ENCODE data around the gene TMEM91.
A peak's percentile ranks its signal among the peaks of the same experiment; 100 is the strongest.
"Not testable (repeated sequence)": the region's sequence is repeated elsewhere in the genome, so short reads cannot be mapped to it uniquely, and the experiment has no call there.

Gene TMEM91

DNA sequence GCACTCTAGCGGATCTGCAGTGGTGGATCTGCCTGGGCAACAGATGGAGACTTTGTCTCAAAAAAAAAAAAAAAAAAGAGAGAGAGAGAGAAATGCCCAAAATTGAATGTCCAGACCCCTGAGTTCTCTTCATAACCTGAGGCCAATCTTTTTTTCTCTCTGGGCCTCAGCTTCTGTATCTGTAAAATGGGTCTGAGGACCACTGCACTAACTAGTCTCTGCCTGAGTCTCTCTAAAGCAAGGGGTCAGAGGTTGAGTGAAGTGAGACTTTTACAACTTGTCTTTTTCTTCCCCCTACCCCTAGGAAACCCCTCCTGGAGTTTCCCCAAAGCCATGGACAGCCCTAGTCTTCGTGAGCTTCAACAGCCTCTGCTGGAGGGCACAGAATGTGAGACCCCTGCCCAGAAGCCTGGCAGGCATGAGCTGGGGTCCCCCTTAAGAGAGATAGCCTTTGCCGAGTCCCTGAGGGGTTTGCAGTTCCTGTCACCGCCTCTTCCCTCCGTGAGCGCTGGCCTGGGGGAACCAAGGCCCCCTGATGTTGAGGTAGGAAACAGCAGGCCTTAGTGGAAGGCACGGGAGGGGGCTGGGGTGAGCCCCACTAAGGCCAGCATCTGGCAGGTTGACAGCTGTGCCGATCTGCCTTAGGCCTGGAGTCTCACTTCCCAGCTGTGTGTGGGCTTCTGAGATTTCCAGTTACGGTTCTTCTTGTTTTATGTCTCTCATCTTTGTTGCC lies 1.8 kb downstream of the TMEM91 start:
- no peak for DNase-seq (ENCODE audit: low read depth in 2 of 2)

DNA sequence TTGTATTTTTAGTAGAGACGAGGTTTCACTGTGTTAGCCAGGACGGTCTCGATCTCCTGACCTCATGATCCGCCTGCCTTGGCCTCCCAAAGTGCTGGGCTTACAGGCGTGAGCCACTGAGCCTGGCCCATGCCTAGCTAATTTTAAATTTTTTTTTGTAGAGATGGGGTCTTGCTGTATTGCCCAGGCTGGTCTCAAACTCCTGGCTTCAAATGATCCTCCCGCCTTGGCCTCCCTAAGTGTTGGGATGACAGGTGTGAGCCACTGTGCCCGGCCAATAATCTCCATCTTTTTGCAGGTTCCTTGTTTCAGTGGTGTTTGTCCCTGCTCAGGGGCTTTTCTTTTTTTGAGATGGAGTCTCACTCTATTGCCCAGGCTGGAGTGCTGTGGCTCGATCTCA lies 5.2 kb downstream of the TMEM91 start:
- not testable (repeated sequence) for DNase-seq (ENCODE audit: low read depth in 2 of 2)

DNA sequence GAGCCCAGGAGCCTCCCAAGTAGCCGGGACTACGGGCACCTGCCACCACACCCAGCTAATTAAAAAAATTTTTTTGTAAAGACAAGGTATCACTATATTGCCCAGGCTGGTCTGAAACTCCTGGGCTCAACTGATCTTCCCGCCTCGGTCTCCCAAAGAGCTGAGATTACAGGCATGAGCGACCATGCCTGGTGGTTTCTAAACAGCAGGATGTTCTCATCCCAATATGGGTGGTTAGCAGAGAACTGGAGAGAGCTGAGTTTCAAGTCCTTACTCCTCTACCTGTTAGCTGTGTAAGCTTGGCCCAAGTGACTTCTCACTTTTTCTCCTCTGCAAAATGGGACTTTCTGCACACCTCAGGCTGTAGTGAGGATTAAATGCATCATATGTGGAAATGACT lies 8.0 kb downstream of the TMEM91 start:
- no peak for DNase-seq (ENCODE audit: low read depth in 2 of 2)

DNA sequence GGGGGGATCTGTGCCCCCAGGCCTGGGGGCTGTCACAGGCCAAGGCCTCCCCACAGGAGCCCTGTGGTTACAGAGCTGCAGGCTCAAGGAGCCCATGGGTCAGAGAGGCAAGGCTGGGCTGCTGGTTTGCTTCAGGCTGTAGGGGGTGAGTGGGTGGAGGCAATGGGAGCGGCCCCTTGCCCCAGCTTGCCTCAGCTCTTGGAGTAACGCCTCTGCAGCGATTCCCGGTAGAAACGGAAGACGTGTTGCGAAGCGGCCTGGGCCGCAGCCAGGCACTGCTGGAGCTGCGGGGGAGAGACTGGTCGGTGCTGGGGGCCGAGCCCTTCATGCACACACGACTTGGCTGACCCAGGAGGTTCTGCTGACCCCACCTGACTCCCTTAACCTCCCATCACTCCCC lies 10.1 kb downstream of the TMEM91 start:
- no peak for DNase-seq (ENCODE audit: low read depth in 2 of 2)

DNA sequence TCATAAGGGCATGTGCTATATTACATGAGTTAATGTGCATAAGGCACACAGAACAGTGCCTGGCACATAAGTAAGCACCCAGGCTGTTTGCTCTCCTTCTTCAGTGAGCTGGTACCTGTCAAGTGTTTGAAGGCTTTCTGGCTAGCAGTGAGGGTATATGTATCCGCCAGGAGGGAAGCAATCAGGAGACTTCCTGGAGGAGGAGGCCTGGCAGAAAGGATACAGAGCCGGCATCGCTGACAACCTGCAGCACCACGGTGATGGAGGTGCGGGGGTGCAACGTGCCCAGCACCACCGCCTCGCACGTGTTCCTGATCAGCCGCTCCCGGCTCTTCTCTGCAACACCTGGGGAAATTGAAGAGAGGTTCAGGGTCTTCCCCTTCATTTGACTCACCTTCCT lies 15.3 kb downstream of the TMEM91 start:
- DNase-seq (ENCODE audit: low read depth in 2 of 2): no peak

DNA sequence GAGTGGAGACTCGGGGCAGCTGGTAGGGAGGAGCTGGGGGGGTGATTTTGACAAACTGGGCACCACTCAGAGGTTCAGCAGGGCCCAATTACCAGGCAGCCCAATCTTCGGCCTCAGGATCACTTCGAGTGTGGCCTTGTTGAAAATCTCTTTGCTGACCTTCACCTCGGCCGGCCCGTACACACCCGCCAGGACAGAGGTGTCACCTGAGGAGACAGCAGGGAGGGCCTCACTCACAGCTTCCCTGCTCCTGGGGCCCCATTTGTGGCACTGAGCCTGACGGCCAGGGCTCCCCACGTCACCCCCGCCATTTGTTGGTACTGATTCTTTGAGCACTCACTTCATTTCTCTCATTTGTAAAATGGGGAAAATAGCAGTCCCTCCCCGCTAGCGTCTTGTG lies 16.4 kb downstream of the TMEM91 start:
- DNase-seq (ENCODE audit: low read depth in 2 of 2): no peak

DNA sequence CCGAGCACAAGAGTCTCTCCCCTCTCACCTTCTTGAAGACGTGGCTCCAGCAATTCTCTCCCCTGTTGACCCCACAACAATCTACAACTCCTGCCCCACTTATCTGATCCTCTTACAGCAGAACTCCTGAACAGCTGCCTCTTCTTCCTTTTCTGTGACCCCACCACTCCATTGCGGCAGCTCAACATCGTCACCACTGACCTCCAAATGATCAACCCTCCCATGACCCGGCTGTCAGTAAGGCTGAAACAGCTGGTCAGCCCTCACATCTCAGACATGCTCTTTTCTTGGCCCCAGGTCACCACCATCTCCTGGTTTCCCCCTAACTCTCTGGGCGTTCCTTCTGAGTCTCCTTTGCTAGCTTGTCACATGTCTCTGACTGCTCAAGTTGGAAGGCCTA lies 19.0 kb downstream of the TMEM91 start:
- no peak for DNase-seq (ENCODE audit: low read depth in 2 of 2)

DNA sequence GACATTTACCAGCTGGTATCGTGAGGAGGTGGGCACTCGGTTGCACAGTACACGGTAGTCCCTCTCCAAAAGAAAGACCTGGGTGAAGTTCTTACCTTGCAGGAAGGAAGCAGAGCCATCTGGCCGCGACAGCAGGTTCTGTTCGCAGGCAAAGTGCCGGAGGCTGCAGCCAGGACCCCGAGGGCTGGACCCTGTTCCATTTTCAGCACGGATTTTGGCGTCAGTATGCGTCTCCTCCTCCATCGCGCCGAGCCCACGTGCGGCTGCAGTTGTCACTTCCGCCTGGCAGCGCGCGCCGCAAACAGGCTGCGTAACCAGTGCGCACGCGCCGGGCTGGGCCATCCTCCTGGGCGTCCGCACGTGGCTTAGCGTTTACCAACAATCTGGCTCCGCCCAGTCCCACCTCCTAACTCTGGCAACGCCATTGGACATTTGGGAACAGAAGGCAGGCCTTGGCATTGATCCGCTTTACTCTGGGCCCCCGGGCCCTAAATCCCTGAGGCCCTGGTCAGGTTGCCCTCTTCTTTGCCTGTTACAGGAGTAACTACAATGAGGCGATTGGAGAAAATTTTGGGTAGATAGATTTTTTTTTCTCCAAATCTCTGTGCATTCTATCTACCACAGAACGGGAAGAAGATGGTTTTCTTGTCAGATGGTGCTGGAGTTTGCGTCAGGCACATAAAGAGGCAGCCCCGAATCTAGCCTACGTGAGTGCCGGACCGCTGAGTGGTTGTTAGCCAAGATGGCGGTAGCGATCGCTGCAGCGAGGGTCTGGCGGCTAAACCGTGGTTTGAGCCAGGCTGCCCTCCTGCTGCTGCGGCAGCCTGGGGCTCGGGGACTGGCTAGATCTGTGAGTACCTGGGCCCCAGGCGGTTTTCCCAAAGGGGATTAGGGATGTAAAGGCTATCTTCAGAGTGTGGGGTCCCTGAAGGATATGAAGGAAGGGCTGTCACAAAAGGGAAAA lies 21.0 kb downstream of the TMEM91 start, which contains the start of the genes BCKDHA and EXOSC5:
TSS of gene BCKDHA (plus strand) at position 733 of the 964 bp plus-strand sequence. CDS start at position 743, 10 bp downstream.
TSS of gene EXOSC5 (minus strand) at position 274 of the 964 bp plus-strand sequence. CDS start at position 243, 31 bp downstream.
- DNase-seq (ENCODE audit: low read depth in 2 of 2): peak; percentile 95 to 99

DNA sequence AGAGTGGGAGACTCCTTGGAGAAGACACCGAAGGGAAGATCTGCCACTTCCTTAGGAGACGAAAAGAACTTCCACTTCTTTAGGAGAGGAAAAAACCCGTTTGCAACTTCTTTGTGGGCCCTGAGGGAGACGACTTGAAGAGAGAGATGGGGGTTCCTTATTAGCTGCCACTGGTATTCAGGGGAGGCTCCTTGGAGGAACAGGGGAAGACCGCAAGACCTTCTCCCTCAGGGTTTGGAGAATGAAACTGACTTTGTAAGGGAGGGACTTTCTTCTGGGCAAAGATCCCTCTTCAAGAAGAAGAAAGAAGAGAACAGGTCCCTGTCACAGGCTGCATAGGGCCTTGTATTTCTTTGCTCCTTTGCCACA lies 21.7 kb downstream of the TMEM91 start:
- no peak for DNase-seq (ENCODE audit: low read depth in 2 of 2)

DNA sequence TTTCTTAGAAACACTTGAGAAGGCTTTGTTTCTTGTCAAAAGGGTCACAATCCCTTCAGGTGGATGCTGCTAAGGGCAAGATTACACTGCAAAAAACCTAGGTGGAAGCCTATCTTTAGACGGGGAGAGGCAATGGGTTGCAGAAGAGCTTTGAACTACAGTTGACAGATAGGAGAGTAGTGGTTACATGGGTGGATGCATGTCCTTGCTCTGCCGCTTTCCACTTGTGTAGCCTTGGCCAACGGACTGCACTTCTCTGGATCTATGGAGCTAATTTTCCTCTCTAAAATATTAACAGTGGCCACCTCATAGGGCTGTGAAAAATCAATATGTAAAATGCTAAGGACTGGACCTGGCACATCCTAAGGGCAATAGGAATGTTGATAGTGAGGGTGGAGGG lies 22.3 kb downstream of the TMEM91 start:
- no peak for DNase-seq (ENCODE audit: low read depth in 2 of 2)

DNA sequence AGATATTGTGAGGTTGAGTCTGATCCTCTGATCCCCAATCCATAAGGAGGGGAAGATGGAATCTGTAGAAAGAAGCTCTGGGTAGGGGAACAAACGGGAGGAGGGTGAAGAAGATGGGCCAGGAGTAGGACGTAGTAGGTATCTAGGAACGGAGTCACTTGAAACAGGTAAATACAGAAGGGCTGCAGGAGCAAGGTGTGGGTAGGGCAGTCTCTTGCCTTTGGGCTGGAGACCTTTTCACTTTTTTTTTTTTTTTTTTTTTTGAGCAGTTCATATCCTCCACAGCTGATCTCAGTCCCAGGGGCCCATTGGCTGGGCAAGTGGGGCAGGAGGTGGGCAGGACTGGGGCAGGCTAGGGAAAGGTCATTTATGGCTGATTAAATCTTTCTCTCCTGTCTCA lies 22.8 kb downstream of the TMEM91 start:
- DNase-seq (ENCODE audit: low read depth in 2 of 2): no peak

DNA sequence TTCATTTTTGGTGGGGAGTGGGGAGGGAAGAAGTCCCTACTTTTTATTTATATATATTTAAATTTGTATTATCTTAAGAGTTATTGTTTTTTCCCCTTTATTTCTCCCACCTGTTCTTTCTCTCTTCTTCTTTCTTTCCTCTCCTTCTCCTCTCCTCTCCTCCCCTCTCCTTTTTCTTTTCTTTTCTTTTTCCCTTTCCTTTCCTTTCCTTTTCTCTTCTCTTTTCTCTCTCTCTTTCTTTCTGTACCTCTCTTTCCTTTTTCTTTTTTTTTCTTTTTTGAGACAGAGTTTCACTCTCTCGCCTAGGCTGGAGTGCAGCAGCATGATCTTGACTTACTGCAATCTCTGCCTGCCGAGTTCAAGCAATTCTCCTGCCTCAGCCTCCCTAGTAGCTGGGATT lies 23.2 kb downstream of the TMEM91 start:
- no peak for DNase-seq (ENCODE audit: low read depth in 2 of 2)

DNA sequence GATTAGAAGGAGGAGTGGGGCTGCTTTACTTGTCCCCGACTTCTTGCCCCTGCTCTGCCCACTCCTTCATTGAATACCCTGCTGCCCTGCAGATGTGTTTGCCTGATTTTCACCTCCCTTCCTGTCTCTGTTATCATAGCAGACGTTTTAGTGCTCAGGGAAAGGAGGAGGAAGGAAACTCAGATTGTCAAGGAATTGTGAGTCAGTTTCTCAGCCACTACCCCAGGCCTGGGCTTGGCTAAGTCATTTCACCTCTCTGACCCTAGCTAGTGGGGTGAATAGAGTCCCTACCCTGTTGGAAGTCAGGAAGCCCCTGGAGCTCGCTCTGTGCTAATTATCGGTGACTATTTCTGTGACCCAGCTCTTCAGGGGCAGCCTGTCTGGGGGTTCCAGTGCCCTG lies 25.1 kb downstream of the TMEM91 start:
- DNase-seq (ENCODE audit: low read depth in 2 of 2): no peak

DNA sequence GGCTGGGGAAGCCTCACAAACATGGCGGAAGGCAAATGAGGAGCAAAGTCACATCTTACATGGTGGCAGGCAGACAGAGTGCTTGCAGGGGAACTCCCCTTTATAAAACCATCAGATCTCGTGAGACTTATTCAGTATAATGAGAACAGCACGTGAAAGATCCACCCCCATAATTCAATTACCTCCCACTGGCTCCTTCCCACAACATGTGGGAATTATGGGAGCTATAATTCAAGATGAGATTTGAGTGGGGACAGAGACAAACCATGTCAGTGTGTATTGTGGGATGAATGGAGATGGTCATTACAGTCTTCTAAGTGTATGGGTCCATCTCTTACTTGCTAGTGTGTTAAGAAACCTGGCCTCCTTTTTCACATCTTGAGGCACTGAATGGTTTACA lies 25.7 kb downstream of the TMEM91 start:
- no peak for DNase-seq (ENCODE audit: low read depth in 2 of 2)

DNA sequence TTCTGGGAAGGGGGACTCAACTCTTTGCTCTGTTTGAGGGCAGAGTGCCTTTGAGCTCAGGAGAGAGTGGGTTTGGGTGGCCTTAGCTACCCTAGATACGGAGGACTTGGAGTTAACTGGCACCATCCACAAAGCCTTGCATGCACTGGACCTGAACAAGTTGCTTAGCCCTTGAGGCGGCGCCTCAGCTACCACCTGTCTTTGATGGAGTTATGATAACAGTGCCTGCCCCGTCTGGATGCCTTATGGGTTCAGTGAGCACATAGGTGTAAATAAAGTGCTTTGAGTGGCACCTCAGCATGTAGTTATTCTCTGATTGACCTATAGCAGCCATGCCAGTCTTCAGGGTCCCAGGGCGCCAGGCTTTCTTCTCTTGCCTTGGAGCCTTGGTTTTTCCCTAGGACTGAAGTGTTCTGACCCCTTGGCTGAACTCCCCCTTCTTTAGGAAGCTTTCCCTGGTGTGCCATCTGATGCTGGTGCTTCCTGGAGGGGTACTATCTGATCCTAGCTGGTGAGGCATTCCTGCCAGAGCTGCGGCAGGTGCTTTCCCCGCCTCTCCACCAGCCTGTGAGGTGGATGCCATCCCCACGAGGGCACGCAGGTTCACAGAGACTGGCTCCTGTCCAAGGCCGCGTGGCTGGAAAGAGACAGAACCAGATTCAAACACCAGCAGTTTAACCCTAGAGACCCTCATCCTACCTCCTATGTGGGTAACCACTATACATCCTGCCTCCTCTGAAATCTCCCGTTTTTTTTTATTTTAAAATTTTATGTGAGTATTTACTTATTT lies 27.0 kb downstream of the TMEM91 start:
- DNase-seq (ENCODE audit: low read depth in 2 of 2): no peak

DNA sequence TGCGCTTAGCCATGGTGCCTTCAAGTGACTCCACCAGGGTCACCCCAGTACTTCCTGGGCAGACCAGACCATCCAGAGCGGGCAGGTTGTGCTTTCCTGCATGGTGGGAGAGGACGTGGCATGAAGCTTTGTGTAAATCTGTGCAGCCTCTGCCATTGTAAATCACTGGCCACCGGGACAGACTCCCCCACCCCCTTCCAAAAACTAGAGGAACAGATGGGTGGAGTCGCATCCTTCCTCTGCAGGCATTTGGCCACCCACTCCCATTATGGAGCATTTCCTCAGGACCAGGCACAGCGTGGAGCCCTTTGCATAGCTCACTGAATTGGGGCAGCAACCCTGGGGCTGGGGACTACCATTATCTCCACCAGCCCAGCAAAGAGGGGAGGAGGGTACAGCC lies 29.4 kb downstream of the TMEM91 start:
- no peak for DNase-seq (ENCODE audit: low read depth in 2 of 2)

DNA sequence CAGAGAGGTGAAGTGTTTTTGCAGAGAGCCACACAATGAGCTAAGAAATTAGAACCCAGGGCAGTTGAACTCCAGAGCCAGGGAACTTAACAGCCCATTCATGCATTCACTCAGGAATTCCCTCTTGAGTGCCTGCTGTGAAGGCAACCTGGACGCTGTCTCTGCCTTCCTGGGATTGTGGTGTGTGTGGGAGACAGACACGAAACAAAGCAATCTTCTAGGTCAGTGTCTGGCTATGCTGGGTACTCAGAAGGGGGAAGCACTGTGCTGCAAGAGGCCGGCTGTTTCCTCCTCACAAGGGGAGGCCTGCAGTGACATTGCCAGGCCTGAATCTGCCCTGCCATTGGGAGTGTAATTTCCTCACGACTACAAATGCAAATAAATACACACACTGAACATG lies 30.9 kb downstream of the TMEM91 start:
- DNase-seq (ENCODE audit: low read depth in 2 of 2): no peak

DNA sequence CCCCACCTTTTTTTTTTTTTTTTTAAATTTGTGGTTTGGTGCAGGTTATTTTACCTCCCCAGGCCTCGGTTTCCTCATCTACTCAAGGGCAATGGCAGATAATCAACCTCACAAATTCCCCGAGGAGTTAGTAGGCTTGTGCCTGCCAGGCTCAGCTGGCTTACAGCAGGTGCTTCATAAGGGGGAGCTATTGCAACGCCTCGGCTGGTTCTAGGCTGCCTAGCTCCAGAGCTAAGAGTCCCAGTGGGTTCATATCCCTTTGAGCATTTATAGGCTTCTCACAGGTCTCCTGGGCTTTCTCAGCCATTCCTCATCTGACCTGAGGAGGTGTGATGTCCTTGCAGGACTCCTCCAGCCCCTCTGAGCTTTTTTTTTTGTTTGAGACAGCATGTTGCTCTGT lies 31.9 kb downstream of the TMEM91 start:
- DNase-seq (ENCODE audit: low read depth in 2 of 2): no peak

DNA sequence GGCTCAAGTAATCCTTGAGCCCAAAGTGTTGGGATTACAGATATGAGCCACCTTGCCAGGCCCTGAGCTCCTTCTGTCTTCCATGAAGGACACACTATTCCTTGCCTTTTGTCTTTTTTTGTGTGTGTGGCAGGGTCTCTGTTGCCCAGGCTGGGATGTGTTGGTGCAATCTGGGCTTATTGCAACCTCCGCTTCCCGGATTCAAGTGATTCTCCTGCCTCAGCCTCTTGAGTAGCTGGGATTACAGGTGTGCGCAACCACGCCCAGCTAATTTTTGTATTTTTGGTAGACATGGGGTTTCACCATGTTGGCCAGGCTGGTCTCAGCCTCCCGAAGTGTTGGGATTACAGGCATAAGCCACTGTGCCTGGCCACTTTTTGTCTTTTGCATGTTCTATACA lies 32.5 kb downstream of the TMEM91 start:
- not testable (repeated sequence) for DNase-seq (ENCODE audit: low read depth in 2 of 2)

DNA sequence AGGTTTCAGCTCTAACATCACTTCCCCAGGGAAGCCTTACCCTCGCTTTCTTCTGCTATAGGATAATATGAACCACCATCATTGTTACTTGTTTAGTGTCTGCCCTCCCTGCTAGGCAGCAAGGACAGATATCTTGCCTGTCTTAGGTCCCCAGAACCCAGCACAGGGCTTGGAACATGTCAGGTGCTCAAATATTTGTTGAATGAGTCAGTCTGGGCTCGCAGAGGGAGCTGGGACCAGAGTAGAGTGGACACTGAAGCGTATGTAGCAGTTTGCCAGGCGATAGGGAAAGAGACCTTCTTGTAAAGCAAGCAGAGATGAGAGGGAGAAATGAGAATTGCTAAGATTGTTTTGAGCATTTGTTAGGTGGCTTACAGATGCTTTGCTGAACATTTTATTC lies 33.0 kb downstream of the TMEM91 start:
- no peak for DNase-seq (ENCODE audit: low read depth in 2 of 2)

DNA sequence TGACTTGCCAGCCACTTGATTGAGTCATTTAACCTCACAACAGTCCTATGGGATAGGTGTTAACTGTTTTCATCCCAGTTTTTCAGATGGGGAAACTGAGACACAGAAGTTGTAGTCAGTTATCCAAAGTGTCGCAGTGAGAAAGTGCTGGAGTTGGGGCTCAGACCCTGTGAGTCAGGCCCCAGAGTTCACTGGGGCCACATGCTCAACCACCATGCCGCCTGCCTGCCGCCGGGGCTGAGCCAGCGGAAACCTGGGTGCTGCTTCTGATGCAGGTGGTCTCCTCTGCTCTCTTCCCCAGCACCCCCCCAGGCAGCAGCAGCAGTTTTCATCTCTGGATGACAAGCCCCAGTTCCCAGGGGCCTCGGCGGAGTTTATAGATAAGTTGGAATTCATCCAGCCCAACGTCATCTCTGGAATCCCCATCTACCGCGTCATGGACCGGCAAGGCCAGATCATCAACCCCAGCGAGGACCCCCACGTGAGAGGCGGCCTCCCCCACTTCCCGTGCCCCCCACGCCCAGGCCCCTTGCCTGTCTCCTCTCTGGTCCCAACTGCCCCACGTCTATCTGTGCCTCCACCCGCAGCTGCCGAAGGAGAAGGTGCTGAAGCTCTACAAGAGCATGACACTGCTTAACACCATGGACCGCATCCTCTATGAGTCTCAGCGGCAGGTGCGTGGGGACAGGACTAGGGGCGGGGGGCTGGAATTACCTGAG lies 34.2 kb downstream of the TMEM91 start:
- DNase-seq (ENCODE audit: low read depth in 2 of 2): no peak

Measured in stimulated activated CD4-positive, alpha-beta T cell treated with anti-CD3 and anti-CD28 coated beads, Interleukin-4, amount 100 ng/mL, for 48 hours (primary cell).